Ramos (cell line): ENCODE results near the gene CDHR5.

Source experiments
- in situ Hi-C: fragments of 300-500 bp; cut with MboI; formaldehyde crosslinking; loops from one replicate; pipeline ENCODE4 v1.14.3; 2022; ENCODE audit warnings: low sequenced_read_pairs; ENCODE audit not compliant: unreplicated experiment

The CDHR5 gene

DNA sequence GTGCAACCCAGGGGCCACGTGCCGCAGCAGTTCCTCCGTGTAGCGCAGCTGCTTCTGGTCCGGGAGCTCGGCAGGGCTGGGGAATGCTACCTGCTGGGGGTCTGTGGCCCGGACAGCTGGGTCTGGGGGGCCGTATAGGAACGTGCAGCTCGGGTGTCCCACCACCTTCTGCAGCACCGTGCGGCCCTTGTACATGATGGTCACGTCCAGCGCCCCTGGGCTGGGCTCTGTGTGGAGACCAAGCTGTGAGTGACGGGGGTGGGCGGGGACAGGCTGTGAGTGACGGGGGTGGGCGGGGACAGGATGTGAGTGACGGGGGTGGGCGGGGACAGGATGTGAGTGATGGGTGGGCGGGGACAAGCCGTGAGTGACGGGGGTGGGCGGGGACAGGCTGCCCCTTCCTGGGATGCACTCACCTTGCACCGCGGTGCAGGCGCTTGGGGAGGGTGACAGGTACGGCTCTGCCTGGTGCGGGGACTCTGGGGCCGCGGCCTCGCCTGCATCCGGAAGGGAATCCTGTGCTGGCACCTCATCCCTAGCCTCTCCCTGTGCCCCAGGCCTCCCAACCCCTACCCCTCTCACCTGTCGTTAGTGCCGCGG is 11.3 kb downstream of the CDHR5 start:
- in situ Hi-C loops, result no loop called here

DNA sequence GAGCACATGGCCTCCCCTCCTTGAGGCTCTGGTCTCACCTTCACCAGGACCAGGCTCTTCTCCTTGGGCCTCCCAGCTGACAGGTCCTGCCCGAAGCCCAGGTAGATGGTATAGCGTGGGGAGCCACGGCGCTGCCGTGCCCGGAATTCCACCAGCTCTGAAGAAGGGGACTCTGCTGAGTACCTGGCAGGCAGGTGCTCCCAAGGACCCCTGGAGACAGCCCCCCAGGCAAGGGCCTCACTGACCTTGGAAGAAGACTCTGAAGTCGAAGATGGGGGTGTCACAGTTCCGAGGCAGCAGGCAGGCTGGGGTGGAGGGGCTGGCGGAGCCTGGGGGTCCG is 11.8 kb downstream of the CDHR5 start:
- in situ Hi-C loops, result no loop called here

GRCh38 chr11:612201-612960 is 12.4 kb downstream of the CDHR5 start:
- in situ Hi-C loops, result no loop called here

GRCh38 chr11:611001-611996 is 13.5 kb downstream of the CDHR5 start:
- in situ Hi-C loops, result no loop called here

DNA sequence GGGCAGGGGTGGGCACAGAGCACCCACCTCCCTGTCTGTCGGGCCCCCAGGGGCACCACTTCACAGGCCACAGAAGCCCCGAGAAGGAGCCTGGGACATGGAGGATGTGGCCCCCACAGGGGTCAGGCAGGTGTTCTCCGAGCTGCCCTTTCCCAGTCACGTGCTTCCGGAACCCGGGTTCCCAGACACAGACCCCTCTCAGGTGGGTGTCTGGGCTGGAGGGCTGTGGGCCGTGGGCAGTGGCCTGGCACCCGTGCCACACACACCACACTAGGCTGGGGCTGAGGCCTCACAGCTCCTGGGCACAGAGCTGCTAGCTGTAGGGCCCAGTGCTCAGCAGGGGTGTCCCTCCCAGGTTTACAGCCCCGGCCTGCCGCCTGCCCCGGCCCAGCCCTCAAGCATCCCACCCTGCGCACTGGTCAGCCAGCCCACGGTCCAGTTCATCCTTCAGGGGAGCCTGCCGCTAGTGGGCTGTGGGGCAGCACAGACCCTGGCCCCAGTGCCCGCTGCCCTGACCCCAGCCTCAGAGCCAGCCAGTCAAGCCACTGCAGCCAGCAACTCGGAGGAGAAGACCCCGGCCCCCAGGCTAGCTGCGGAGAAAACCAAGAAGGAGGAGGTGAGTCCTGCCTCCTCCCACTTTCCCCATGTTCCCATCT is 14.5 kb downstream of the CDHR5 start:
- in situ Hi-C loops, result no loop called here

DNA sequence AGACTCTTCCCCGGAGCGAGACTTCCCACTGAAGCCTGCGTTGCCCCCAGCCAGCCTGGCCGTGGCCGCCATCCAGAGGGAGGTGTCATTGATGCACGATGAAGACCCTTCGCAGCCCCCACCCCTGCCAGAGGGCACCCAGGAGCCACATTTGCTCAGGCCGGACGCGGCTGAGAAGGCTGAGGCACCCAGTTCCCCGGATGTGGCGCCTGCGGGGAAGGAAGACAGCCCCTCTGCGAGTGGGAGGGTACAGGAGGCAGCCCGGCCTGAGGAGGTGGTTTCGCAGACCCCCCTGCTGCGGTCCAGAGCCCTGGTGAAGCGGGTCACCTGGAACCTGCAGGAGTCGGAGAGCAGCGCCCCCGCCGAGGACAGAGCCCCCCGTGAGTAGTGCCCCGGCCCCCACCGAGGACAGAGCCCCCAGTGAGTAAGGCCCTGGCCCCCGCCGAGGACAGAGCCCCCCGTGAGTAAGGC is 15.4 kb downstream of the CDHR5 start:
- in situ Hi-C loops, result no loop called here

DNA sequence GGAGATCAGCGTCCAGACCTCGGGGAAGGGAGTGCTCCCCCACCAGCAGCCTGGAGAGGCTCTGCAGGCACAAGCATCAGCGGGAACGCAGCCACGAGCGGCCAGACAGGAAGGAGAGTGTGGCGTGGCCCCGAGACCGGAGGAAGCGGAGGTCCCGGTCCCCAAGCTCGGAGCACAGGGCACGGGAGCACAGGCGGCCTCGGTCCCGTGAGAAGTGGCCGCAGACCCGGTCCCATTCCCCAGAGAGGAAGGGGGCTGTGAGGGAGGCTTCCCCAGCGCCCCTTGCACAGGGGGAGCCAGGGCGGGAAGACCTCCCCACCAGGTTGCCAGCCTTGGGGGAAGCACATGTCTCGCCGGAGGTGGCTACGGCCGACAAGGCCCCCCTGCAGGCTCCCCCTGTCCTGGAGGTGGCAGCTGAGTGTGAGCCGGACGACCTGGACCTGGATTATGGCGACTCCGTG is 15.9 kb downstream of the CDHR5 start:
- in situ Hi-C loops, result no loop called here

GRCh38 chr11:607971-608659 is 16.6 kb downstream of the CDHR5 start:
- in situ Hi-C loops, result no loop called here

- in situ Hi-C loops, result no loop called here
Measured at GRCh38 chr11:607020-607780, 17.6 kb downstream of the CDHR5 start.

DNA sequence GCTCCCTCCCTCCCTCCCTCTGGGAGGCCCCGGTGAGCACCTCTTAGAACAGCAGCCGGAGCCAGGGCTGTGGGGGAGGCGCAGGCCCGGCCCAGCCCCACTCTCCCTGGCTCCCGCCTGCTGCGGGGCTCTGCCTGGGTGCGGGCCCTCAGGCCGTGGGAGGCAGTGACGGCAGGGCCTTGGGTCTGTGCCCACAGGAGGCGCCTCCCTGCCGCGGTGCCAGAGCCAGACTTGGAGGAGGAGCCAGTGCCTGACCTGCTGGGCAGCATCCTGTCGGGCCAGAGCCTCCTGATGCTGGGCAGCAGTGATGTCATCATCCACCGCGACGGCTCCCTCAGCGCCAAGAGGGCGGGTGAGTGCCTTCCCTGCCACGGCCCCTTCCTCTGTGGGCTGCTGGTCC is 18.5 kb downstream of the CDHR5 start:
- in situ Hi-C loops, result no loop called here

DNA sequence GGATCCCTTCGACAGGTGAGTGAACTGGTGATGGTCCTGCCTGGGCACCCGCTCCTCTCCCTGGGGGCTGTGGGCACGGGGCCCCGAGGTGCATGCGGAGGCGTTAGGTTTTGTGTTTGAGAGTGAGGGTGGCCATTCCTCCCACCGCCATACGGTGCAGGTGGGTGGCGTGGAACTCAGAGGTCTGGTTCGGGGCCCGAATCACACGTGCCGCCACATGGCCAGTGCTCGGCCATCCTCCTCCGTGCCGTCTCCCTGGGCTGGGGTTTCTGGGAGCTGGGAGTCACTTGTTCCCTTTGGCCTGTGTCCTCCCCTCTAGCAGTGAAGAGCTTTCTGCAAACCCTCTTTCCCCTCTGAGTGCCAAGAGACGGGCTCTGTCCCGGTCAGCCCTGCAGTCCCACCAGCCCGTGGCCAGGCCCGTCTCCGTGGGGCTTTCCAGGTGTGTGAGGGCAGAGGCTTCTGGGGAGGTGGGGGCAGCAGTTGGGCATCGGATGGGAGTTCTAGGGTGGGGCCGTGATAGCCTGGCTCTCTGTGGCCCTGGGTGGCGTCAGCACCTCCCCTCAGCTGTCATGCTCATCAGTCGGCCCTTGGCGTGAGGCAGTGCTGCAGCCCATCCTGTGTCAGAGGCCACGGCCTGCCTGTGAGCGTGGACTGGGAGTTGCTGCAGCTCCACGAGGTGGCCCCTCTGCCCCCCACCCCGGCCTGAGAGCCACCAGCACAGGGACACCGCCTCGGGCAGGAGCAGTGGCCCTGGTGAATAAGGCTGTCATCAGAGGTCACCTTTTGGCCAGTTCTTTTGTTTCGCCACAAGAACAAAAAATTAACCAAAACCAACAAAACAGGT is 19.2 kb downstream of the CDHR5 start:
- in situ Hi-C loops, result no loop called here

DNA sequence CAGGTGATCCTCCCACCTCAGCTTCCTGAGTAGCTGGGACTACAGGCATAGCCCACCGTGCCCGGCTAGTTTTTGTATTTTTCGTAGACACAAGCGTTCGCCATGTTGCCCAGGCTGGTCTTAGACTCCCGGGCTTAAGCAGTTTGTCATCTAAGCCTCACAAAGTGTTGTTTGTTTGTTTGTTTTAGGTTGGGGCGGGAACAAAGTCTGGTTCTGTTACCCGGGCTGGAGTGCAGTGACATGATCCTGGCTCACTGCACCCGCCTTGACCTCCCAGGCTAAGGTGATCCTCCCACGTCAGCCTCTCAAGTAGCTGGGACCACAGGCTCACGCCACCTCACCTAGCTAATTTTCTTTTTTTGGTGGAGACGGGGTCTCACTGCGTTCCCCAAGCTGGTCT is 21.6 kb downstream of the CDHR5 start:
- in situ Hi-C loops, result no loop called here

GRCh38 chr11:601573-602245 is 23.0 kb downstream of the CDHR5 start:
- in situ Hi-C loops, result no loop called here

DNA sequence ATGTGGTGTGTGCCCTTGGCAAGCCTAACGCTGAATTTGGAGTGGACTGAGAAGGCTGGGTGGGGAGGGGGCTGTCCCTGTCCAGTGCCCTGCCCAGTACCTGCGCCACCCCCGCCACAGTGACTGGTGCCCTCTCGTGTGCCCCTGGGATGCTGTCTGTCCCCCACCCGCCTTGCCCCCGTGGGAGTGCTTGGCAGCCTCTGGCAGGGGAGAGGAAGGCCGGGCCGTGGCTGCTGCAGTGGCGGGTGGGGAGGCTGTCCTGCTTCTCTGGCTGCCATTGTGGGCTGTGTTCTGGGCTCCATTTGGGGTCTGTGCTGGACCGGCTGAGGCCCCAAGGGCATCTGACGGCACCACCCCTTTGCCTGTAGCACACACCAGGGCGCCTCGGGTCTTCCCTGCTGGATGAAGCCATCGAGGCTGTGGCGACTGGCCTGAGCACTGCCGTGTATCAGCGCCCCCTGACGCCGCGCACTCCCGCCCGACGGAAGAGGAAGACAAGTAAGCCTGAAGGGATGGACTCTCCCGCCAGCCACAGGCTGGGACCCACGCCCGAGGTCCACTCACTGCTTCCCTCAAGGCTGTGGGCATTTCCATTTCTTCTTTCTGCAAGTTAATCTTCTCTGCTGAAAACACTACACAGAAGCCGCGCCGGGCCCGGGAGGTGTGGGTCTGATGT is 26.6 kb downstream of the CDHR5 start:
- in situ Hi-C loops, result no loop called here

DNA sequence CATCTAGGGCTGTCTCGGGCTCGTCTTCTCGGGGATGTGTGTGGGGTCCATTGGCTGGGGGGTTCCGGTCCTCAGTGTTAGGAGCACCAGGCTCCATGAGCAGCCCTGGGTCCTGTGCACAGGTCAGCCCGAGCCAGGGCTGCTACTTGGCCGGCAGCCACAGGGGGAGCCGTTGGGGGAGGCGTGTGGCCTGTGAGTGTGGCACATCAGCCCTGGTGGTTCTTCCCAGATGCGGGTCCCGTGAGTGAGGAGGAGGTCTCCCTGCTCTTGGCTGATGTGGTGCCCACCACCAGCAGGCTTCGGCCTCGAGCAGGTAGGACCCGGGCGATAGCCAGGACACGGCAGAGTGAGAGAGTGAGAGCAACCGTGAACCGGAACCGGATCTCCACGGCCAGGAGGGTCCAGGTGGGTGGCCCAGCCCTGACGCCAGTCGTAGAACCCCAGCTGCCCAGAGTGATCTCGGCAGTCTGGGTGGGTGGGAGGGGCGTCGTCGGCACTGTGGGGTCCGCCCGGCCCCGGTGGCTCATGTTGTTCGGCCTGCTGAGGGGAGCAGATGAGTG is 27.5 kb downstream of the CDHR5 start:
- in situ Hi-C loops, result no loop called here

GRCh38 chr11:596374-596773 is 28.4 kb downstream of the CDHR5 start:
- in situ Hi-C loops, result no loop called here

DNA sequence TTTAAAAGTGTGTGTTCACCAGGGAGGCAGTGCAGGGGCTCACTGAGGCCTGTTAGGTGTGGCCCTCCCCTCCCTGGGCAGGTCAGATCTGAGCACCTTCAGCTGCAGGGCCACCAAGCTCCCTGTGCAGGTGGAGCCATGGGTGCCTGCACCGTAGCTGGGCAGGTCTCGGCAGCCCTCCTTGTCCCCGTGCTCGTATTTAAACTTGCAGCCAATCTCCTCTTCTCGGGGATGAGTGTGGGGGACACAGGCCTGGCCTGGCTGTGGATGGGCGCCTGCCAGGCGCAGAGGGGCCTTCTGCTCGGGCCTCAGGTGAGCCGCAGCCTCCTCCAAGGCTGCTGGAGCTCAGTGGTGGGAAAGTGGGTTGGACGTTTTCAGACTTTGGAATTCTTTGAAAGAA is 29.4 kb downstream of the CDHR5 start:
- in situ Hi-C loops, result no loop called here
